ENCODE measurements around the gene PARD3.
"Not testable (repeated sequence)": the region's sequence is repeated elsewhere in the genome, so short reads cannot be mapped to it uniquely, and the experiment has no call there.

Gene PARD3

GRCh38 chr10:34389801-34390200, 425.3 kb downstream of the PARD3 start:
- no peak for DNase-seq (ENCODE audit: low read depth in 2 of 2)

- DNase-seq (ENCODE audit: low read depth in 2 of 2) = no peak
Observed at GRCh38 chr10:34386921-34387320, 428.2 kb downstream of the PARD3 start.

- DNase-seq (ENCODE audit: low read depth in 2 of 2) = no peak
Observed at GRCh38 chr10:34384372-34384771, 430.7 kb downstream of the PARD3 start.

DNA sequence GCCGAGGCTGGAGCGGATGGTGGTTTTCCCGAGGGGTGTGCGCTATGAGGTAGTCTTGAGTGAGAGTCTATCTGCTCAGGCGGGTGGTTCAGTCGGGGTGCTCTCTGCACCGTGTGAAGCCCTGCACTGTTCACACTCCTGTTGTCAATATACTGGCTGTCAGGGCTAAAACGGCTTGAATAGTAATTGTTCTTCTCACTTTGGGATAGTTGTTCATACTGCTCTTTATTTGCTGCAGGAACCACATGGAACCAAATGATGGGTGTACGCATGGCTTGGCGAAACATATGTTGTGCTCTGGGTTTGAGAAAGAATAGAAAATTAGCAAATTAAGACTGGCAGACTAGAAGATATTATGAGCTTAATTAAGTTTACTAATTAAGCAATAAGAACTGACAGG, 432.5 kb downstream of the PARD3 start:
- DNase-seq (ENCODE audit: low read depth in 2 of 2) = no peak

DNA sequence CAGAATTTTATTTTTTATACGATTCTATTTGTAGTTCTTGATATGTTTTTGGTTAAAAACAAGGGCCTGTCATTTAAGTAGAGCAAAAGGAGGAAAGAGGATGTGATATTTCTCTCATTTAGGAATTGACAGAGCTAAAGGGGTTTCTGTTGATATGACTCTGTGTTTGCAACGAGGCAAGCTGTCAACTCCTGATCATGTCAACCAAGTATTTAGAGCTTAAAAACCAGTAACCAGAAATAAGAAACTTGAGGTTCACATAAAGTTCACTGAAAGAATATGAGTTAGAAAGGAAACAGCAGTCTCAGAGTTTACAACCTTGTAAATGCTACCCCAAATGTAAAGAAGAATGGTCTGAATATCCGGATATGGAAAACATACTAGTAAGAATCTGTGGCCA, 434.2 kb downstream of the PARD3 start:
- DNase-seq (ENCODE audit: low read depth in 2 of 2) = no peak

DNA sequence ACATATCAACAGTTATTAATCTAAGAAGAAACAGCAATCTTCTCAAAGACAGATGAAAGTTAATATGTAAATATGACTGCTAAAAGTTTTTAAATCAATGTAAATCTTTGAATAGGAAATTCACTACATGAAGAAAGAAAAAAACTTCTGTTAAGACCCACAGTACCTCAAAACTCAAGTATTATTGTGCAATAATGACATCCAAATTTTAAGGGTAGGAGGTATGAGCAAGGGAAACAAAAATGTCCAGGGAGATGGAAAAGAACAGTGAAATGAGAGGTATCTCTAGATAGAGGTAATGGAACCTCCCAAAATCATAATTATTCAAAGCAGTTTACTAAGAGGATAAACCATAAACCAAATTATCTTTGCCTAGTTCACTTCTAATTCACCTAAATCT, 436.8 kb downstream of the PARD3 start:
- DNase-seq (ENCODE audit: low read depth in 2 of 2) = no peak

- no peak for DNase-seq (ENCODE audit: low read depth in 2 of 2)
Observed at GRCh38 chr10:34377833-34378232, 437.3 kb downstream of the PARD3 start.

DNA sequence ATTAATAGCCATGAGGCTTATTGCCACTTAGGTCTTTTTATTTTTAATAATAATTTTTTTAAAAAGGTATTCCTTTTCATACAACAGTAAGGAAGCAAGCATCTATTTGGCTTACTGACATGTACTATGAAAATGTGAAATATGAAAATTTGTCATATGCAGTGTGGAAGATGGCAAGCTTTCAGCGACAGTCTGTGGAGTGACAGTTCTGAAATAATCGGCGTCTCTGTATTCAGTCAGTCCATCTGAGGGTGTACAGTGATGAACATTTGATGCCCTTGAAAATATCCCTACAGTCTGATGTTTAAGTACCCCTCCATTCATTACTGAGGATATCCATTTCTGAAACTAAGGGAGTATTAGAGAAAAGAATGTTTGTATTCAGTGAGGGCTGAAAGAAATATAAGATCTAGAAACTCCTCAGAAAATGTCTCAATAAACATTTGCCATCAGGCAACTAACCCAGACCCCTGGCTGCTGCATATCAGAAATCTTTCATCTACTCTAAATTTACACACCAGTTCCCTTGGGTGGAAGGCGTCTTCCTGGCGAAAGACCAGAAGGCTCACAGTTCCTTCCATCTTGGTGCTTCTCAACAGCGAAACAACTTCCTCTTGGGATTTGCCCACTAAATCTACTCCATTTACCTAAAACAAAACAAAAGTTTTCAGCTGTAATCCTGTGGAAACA, 440.6 kb downstream of the PARD3 start:
- DNase-seq (ENCODE audit: low read depth in 2 of 2) = no peak

- no peak for DNase-seq (ENCODE audit: low read depth in 2 of 2)
Observed at GRCh38 chr10:34373211-34373610, 441.9 kb downstream of the PARD3 start.

DNA sequence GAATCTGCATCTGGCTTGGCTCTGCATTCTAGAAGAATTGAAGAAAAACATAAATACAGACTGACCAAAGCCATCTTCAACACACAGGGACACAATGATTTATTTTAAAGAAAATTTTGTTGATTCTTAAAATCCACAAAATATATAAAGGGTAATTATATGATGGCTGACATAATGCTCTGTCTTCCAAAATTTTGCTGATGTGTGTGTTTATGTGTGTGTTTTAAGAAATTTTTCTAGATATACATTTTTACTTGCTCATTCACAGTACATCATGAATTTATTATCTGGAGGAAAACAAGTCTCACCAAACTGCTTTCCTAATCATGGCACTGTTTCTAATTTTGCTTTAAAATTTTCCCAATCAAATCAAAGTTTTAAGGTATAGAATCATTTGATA, 442.6 kb downstream of the PARD3 start:
- DNase-seq (ENCODE audit: low read depth in 2 of 2) = no peak

GRCh38 chr10:34370126-34370525, 445.0 kb downstream of the PARD3 start:
- no peak for DNase-seq (ENCODE audit: low read depth in 2 of 2)

DNA sequence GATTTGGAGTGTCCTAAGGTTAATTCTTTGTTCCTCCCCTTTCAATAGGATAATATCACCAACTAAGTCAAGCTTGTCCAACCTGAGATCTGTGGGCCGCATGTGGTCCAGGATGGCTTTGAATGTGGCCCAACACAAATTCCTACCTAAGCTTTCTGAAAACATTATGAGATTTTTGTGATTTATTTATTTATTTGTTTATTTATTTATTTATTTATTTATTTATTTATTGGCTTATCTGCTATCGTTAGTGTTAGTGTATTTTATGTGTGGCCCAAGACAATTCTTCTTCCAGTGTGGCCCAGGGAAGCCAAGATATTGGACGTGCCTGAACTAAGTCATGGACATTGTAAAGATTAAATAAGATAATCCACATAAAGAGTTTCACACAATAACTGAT, 446.0 kb downstream of the PARD3 start:
- no peak for DNase-seq (ENCODE audit: low read depth in 2 of 2)

DNA sequence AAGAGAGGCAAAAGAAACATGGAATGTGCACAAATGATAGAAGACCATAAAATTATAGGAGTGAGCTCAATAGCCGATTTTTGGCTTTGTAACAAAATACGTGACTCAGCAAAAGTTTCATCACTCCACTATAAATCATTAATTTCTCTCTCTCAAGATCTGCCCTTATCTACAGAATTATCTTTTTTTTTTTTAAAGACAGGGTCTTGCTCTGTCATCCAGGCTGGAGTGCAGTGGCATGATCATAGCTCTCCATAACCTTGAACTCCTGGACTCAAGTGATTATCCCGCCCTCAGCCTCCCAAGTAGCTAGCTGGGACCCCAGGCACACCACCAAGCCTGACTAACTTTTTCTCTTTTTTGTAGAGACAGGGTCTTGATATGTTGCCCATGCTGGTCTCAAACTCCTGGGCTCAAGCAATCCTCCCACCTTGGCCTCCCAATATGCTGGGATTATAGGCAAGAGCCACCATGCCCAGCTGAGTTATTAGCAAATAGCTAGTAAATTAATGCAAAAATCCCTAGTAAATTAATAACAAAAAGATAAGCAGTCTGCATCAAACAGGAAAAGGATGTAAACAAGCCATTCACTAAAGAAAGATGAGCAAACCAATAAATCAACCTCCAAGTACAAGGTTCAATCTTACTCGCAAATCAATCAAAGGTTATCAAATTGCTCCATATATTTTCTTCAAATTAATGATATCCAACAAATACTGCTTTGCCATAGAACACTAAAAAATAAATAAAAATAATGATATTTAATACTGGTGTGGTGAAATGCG, 450.7 kb downstream of the PARD3 start:
- DNase-seq (ENCODE audit: low read depth in 2 of 2) = no peak

- DNase-seq (ENCODE audit: low read depth in 2 of 2) = no peak
Observed at GRCh38 chr10:34360984-34361383, 454.1 kb downstream of the PARD3 start.

DNA sequence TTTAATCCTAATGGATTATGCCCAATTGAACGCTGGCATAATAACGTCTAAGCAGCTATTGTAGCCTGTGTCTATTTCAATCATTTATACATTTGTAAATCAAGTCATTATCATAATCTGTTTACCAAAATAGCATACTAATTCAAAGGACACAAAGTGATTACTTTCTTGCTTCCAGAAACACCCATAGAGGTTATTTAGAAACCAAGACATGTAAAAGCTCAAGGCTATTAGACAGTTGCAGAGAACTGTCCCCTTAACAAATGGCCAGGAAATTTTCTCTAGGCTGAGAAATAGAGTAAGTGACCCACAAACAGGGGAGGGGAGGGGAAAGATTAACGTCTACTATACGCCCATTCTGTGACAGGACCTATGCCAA, 455.7 kb downstream of the PARD3 start:
- DNase-seq (ENCODE audit: low read depth in 2 of 2) = no peak

- DNase-seq (ENCODE audit: low read depth in 2 of 2) = no peak
Observed at GRCh38 chr10:34358729-34359434, 456.2 kb downstream of the PARD3 start.

DNA sequence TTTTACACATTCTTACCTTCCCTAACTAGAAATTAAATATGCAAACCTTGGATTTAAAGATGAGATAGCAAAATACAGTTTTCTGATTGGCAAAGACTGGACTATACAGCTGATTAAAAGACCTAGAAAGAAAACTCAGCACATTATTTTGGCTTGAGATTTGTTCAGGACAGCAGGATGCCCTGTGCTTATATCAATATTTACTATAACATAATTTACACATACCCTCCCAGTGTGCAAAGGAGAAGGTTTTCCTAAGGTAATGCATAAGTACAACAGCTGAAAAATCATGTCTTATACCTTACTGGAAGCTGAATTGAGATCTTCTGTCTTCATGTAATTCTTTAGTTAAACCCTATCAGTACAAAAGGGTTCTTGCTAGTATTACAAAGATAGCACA, 458.6 kb downstream of the PARD3 start:
- no peak for DNase-seq (ENCODE audit: low read depth in 2 of 2)

- DNase-seq (ENCODE audit: low read depth in 2 of 2) = not testable (repeated sequence)
Observed at GRCh38 chr10:34353530-34353929, 461.6 kb downstream of the PARD3 start.

DNA sequence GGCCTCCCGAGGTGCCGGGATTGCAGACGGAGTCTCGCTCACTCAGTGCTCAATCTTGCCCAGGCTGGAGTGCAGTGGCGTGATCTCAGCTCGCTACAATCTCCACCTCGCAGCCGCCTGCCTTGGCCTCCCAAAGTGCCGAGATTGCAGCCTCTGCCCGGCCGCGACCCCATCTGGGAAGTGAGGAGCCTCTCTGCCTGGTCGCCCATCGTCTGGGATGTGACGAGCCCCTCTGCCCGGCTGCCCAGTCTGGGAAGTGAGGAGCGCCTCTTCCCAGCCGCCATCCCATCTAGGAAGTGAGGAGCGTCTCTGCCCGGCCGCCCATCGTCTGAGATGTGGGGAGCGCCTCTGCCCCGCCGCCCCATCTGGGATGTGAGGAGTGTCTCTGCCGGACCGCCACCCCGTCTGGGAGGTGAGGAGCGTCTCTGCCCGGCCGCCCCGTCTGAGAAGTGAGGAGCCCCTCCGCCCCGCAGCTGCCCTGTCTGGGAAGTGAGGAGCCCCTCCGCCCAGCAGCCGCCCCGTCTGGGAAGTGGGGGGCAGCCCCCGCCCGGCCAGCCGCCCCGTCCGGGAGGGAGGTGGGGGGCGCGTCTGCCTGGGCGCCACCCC, 462.4 kb downstream of the PARD3 start:
- DNase-seq (ENCODE audit: low read depth in 2 of 2) = not testable (repeated sequence)

GRCh38 chr10:34351161-34351560, 463.9 kb downstream of the PARD3 start:
- DNase-seq (ENCODE audit: low read depth in 2 of 2) = no peak

DNA sequence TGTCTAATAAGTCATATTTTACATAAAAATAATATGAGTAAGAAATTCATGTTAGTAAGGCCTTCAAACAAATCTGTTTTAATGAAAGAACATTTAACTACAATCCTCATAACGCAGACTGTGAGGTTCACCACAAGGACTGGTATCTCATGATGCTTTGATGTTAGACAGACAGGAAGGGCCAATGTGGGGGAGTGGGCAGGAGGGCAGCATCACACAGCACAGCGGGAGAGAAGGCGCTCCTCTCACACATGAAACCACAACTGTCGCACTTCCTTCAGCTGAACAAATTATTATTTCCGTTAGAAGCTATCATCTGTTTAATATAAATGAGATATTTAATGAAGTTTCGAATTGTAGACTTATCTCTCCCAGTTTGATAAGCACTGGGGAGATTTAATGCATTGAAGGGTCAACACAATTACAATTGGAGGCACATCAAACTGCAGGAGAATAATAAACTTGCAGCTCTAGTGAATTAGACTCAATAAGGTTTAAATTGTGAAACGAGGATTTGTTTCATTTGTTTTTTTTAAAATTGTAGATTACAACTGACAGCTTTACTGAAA, 466.1 kb downstream of the PARD3 start:
- no peak for DNase-seq (ENCODE audit: low read depth in 2 of 2)

DNA sequence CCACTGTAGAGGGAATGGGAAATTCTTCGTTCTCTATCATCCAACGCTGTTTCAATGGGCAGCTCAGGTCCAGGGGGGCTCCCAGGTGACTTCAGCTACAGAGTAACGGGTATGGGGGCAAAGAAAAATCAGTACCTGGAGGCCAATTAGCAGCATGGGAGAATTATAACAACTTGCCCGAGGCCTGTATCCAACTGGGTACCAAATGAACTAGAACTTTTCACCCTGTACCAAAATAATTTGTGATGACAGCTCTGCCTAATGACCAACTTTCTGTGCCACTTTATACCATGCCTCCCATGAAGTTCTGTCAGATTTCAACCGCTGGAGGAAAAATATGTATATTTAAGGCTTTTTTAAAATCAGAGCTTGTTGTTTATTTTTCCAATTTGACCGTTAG, 467.1 kb downstream of the PARD3 start:
- DNase-seq (ENCODE audit: low read depth in 2 of 2) = no peak
